GM23338 (cell line): Measurements from ENCODE around the gene ROBO1.

Source experiments
- CREB1 ChIP-seq: fragments of 250-450 bp; sonication (Bioruptor Pico); IDR thresholded peaks from 2 replicates; pipeline ENCODE4 v1.5.0; 2020; ENCODE audit warnings: low read depth, mild to moderate bottlenecking, moderate library complexity
- EZH2 ChIP-seq: fragments of 200-600 bp; sonication (generic); IDR thresholded peaks from one replicate; pipeline ENCODE4 v1.8.0; 2017; ENCODE audit warnings: antibody characterized with exemption, mild to moderate bottlenecking, low read depth; ENCODE audit not compliant: unreplicated experiment
- EZH2phosphoT487 ChIP-seq: fragments of 200-600 bp; sonication (generic); IDR thresholded peaks from one replicate; pipeline ENCODE4 v1.8.1; 2018; ENCODE audit warnings: antibody characterized with exemption; ENCODE audit not compliant: unreplicated experiment
- JUNB ChIP-seq: IDR thresholded peaks from one replicate; pipeline ENCODE4 v1.6.1; 2016; ENCODE audit warnings: antibody characterized with exemption; ENCODE audit not compliant: unreplicated experiment
- POLR2AphosphoS5 ChIP-seq: IDR thresholded peaks from 2 replicates; pipeline ENCODE4 v1.6.1; 2016; ENCODE audit warnings: antibody characterized with exemption, low read depth
- STAT1 ChIP-seq: IDR thresholded peaks from one replicate; pipeline ENCODE4 v1.6.1; 2016; ENCODE audit warnings: antibody characterized with exemption; ENCODE audit not compliant: unreplicated experiment
- ZNF114 ChIP-seq: fragments of 250-450 bp; sonication (Bioruptor Pico); IDR thresholded peaks from 2 replicates; pipeline ENCODE4 v1.5.0; 2020; ENCODE audit warnings: mild to moderate bottlenecking, moderate library complexity
- TF ChIP-seq, protein P1 (sequence below), 2 experiments: fragments of 200-600 bp in 1 of 2; sonication (generic) in 1 of 2; conservative IDR thresholded peaks; 2 replicates each; pipeline versions ENCODE4 v1.5.1 to v1.6.1; 2016 to 2017; ENCODE audit warnings: antibody characterized with exemption in 2 of 2, low read depth in 2 of 2, mild to moderate bottlenecking in 2 of 2, moderate library complexity in 1 of 2
- TF ChIP-seq, protein P2 (sequence below): IDR thresholded peaks from one replicate; pipeline ENCODE4 v1.6.1; 2018; ENCODE audit warnings: antibody characterized with exemption; ENCODE audit not compliant: unreplicated experiment
- TF ChIP-seq, protein P3 (sequence below): IDR thresholded peaks from 2 replicates; pipeline ENCODE4 v1.6.1; 2016; ENCODE audit warnings: antibody characterized with exemption

DNA sequence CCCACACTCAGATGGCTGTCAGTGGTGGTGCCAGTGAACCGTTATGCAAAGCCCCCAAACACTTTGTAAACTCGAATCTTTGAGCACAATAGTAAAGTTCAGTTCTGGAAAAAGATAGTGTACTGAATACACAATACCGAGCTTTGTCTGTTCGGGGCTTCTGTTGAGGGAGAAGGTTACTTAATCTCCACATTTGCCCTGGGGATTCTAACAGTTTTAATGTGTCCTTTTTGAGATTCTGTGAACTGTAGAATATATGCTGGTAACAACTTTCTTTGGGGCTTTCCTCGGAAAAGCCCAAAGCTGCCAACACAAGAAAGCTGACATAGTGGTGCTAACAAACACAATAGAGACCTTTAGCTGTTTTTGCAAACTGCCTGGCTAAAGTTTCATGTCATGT lies 686.5 kb downstream of the ROBO1 start:
- TF ChIP-seq, protein P1, sequence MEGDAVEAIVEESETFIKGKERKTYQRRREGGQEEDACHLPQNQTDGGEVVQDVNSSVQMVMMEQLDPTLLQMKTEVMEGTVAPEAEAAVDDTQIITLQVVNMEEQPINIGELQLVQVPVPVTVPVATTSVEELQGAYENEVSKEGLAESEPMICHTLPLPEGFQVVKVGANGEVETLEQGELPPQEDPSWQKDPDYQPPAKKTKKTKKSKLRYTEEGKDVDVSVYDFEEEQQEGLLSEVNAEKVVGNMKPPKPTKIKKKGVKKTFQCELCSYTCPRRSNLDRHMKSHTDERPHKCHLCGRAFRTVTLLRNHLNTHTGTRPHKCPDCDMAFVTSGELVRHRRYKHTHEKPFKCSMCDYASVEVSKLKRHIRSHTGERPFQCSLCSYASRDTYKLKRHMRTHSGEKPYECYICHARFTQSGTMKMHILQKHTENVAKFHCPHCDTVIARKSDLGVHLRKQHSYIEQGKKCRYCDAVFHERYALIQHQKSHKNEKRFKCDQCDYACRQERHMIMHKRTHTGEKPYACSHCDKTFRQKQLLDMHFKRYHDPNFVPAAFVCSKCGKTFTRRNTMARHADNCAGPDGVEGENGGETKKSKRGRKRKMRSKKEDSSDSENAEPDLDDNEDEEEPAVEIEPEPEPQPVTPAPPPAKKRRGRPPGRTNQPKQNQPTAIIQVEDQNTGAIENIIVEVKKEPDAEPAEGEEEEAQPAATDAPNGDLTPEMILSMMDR (conservative IDR thresholded peaks at IDR 0.05; ENCODE audit: low read depth in 2 of 2) = no peak
- TF ChIP-seq, protein P2, sequence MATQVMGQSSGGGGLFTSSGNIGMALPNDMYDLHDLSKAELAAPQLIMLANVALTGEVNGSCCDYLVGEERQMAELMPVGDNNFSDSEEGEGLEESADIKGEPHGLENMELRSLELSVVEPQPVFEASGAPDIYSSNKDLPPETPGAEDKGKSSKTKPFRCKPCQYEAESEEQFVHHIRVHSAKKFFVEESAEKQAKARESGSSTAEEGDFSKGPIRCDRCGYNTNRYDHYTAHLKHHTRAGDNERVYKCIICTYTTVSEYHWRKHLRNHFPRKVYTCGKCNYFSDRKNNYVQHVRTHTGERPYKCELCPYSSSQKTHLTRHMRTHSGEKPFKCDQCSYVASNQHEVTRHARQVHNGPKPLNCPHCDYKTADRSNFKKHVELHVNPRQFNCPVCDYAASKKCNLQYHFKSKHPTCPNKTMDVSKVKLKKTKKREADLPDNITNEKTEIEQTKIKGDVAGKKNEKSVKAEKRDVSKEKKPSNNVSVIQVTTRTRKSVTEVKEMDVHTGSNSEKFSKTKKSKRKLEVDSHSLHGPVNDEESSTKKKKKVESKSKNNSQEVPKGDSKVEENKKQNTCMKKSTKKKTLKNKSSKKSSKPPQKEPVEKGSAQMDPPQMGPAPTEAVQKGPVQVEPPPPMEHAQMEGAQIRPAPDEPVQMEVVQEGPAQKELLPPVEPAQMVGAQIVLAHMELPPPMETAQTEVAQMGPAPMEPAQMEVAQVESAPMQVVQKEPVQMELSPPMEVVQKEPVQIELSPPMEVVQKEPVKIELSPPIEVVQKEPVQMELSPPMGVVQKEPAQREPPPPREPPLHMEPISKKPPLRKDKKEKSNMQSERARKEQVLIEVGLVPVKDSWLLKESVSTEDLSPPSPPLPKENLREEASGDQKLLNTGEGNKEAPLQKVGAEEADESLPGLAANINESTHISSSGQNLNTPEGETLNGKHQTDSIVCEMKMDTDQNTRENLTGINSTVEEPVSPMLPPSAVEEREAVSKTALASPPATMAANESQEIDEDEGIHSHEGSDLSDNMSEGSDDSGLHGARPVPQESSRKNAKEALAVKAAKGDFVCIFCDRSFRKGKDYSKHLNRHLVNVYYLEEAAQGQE = no peak
- TF ChIP-seq POLR2AphosphoS5 (no peak), EZH2 (no peak), EZH2phosphoT487 (no peak), CREB1 (CRISPR knock-in tag) (no peak), STAT1 (no peak), JUNB (no peak), ZNF114 (no peak)
- TF ChIP-seq, protein P3, sequence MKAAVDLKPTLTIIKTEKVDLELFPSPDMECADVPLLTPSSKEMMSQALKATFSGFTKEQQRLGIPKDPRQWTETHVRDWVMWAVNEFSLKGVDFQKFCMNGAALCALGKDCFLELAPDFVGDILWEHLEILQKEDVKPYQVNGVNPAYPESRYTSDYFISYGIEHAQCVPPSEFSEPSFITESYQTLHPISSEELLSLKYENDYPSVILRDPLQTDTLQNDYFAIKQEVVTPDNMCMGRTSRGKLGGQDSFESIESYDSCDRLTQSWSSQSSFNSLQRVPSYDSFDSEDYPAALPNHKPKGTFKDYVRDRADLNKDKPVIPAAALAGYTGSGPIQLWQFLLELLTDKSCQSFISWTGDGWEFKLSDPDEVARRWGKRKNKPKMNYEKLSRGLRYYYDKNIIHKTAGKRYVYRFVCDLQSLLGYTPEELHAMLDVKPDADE = no peak
